A673 (cell line): ENCODE results near the gene ISM2.

ENCODE experiments used
- EZH2 ChIP-seq: fragments of 200-600 bp; sonication (generic); IDR thresholded peaks from 2 replicates; pipeline ENCODE4 v1.6.1; 2017; ENCODE audit warnings: borderline replicate concordance, low read depth, mild to moderate bottlenecking, mixed read lengths, antibody characterized with exemption, low read length; ENCODE audit not compliant: poor library complexity, severe bottlenecking
- TF ChIP-seq, protein P1 (sequence below): fragments of 300-800, 200-600 bp; sonication (generic); conservative IDR thresholded peaks from 2 replicates; pipeline ENCODE4 v1.5.1; 2017; ENCODE audit warnings: low read depth, mild to moderate bottlenecking, antibody characterized with exemption, low read length, moderate library complexity, mixed read lengths

DNA sequence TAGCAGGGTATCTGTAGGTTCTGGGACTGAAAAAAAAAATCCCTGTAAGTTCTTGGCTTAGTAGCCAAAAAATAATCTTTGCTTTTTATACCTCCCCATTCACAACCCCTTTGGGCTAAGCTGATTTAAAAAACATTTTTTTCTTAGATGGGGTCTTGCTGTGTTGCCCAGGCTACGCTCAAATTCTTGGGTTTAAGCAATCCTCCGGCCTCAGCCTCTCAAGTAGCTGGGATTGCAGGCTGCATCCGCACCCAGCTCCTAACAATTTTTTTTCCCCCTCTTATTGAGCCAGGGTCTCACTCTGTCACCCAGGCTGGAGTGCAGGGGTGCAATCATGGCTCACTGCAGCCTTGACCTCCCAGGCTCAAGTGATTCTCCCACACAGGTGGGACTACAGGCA is 9.1 kb upstream of the ISM2 start:
- TF ChIP-seq, protein P1, sequence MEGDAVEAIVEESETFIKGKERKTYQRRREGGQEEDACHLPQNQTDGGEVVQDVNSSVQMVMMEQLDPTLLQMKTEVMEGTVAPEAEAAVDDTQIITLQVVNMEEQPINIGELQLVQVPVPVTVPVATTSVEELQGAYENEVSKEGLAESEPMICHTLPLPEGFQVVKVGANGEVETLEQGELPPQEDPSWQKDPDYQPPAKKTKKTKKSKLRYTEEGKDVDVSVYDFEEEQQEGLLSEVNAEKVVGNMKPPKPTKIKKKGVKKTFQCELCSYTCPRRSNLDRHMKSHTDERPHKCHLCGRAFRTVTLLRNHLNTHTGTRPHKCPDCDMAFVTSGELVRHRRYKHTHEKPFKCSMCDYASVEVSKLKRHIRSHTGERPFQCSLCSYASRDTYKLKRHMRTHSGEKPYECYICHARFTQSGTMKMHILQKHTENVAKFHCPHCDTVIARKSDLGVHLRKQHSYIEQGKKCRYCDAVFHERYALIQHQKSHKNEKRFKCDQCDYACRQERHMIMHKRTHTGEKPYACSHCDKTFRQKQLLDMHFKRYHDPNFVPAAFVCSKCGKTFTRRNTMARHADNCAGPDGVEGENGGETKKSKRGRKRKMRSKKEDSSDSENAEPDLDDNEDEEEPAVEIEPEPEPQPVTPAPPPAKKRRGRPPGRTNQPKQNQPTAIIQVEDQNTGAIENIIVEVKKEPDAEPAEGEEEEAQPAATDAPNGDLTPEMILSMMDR, result no peak
- TF ChIP-seq EZH2, result no peak
